Uterus (tissue), 2 donors: Measurements from ENCODE around the gene RNF133.

Source experiments
- CTCF ChIP-seq, 4 experiments: fragments of 200-600 bp in 2 of 4; fragments of 450-650 bp in 2 of 4; sonication (generic) in 2 of 4; IDR thresholded peaks; one replicate each; pipeline ENCODE4 v1.5.1; 2016 to 2019; ENCODE audit warnings: antibody characterized with exemption in 4 of 4, mild to moderate bottlenecking in 2 of 4, moderate library complexity in 1 of 4
- POLR2A ChIP-seq, 2 donors: fragments of 450-650 bp; IDR thresholded peaks; one replicate each; pipeline ENCODE4 v1.6.1; 2016; ENCODE audit warnings: antibody characterized with exemption in 2 of 2, mild to moderate bottlenecking in 1 of 2, moderate library complexity in 1 of 2

DNA sequence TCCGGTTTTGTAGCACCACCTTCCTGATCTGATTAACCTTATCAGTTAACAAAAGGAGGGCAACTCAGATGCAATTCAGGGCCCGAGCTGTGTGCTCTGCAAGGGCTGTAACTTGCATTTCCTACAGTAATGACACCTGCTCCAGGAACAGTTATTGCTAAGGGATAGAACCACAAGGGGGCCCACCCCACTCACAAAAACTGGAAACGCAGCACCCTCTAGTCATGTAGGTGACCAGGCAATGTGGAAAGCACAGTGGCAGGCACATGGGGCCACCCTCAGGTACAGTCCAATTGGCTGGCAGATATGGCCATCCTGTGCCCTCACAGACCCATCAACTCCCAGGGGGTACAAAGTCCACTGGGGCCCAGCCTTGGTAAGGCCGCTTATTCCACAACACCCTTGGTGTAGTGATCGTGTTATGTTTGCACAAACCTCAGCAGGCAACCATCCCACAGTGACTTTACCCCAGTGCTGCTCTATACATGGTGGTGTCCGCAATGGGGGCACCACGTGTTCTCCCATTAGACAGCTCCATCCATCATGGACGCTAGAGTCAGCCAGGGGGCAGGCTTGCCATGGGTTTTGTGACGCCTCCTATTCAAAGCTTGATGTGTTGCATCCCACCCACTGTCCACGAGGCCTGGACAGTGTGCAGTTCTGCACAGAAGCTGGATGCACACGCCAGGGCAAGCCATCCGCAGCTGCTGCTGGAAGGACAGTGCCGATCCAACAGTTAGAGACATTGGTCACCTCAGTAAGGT, 9.4 kb downstream of the RNF133 start:
- TF ChIP-seq CTCF (IDR thresholded peaks at IDR 0.05) (no peak), POLR2A (IDR thresholded peaks at IDR 0.05) (no peak)
